Esophagus squamous epithelium (tissue), 5 donors: ENCODE data around the gene THOC6. TPM values are rescaled to one million over a fixed set of nuclear protein-coding genes. Genes with fewer than 3 reads are reported as not detected.

Experiments
- DNase-seq: peaks from one replicate; lab custom pipeline; 2025; lab: John Stamatoyannopoulos, UW
- H3K27ac ChIP-seq, 4 donors: fragments of 200-600 bp; sonication (generic); one replicate each; pipeline ENCODE4 v1.5.1; 2016 to 2019; ENCODE audit warnings: mild to moderate bottlenecking in 1 of 4
- H3K27me3 ChIP-seq, 4 donors: fragments of 200-600 bp; sonication (generic); 1 replicate in 3 of 4; 2 replicates in 1 of 4; pipeline versions ENCODE4 v1.5.1 to v1.6.0; 2017 to 2021; ENCODE audit warnings: antibody characterized with exemption in 1 of 4
- H3K36me3 ChIP-seq, 3 donors: fragments of 200-600 bp; sonication (generic); one replicate each; pipeline ENCODE4 v1.5.1; 2016 to 2019
- H3K4me1 ChIP-seq, 3 donors: fragments of 200-600 bp; sonication (generic); one replicate each; pipeline ENCODE4 v1.5.1; 2017 to 2019
- H3K4me3 ChIP-seq, 4 donors: fragments of 200-600 bp; sonication (generic); 1 replicate in 3 of 4; 2 replicates in 1 of 4; pipeline ENCODE4 v1.5.1; 2016 to 2019; ENCODE audit warnings: mild to moderate bottlenecking in 2 of 4, moderate library complexity in 1 of 4
- H3K9me3 ChIP-seq, 3 donors: fragments of 200-600 bp; sonication (generic); one replicate each; pipeline ENCODE4 v1.5.1; 2016 to 2019
- CTCF ChIP-seq, 6 experiments: fragments of 450-650 bp in 4 of 6; fragments of 200-600 bp in 2 of 6; sonication (generic) in 2 of 6; IDR thresholded peaks; one replicate each; pipeline ENCODE4 v1.5.1; 2016 to 2019; ENCODE audit warnings: antibody characterized with exemption in 6 of 6, mild to moderate bottlenecking in 4 of 6, moderate library complexity in 4 of 6
- POLR2A ChIP-seq, 4 donors: fragments of 450-650 bp; IDR thresholded peaks; one replicate each; pipeline ENCODE4 v1.6.1; 2017; ENCODE audit warnings: antibody characterized with exemption in 4 of 4, mild to moderate bottlenecking in 4 of 4, moderate library complexity in 3 of 4
- WGBS, 2 donors: methylation state at CpG; one replicate each; pipeline ENCODE4 v1.1.5; 2018; 5-methylcytosine and 5-hydroxymethylcytosine counted together
- intact Hi-C: fragments of 100-400 bp; cut with DNase I; formaldehyde crosslinking; loops from one replicate; pipeline ENCODE4 v1.15.0; 2022
- total RNA-seq, 4 donors: library from RNA; depleted of rRNA; stranded (reverse); fragments of >200 nt; gene quantifications; one replicate each; pipeline ENCODE4 v1.1.0, GENCODE V29; 2016
- donor health status: DM: yes; HTN: yes; CAD: no.

The THOC6 gene
- total RNA-seq, 4 donors from 2014 or later, result 17.4 to 27.9 (median 25.8) TPM

GRCh38 chr16:3057181-3058138, 33.6 kb downstream of the THOC6 start:
- peak overlapping the region in 2 of 4 donors; percentile 85 to 90 for H3K4me3 ChIP-seq

GRCh38 chr16:3058139-3059030, 34.5 kb downstream of the THOC6 start:
- Histone ChIP-seq H3K9me3 (no peaks in the 10 kb centered on the region), H3K36me3 (no peaks in the 10 kb centered on the region), H3K27me3 (peaks cover 0 to 9% (median 0%) of the 10 kb centered on the region in 4 donors), H3K4me1 (peaks cover 16 to 28% (median 16%) of the 10 kb centered on the region in 3 donors), H3K27ac (peak overlapping the region; percentile 78 to 84 (median 82)), H3K4me3 (peak overlapping the region; percentile 58 to 90 (median 82))
- no peak for DNase-seq
- intact Hi-C loops, result loop anchor here (5.0 kb wide), 1 partner anchor 69 kb away; no protein-coding TSS in a partner anchor
- WGBS, 2 donors, result 9 to 20% methylated on average over 2 to 13 of the region's 77 CpGs
- TF ChIP-seq POLR2A (IDR thresholded peaks at IDR 0.05) (no peak), CTCF (IDR thresholded peaks at IDR 0.05) (peak in 2 of 6 experiments; percentile 8 to 11)

More at GRCh38 chr16:3057181-3058138, 33.6 kb downstream of the THOC6 start:
- Histone ChIP-seq H3K9me3 (no peaks in the 10 kb centered on the region), H3K27ac (no peak overlapping the region), H3K27me3 (peaks cover 0 to 9% (median 0%) of the 10 kb centered on the region in 4 donors), H3K36me3 (no peaks in the 10 kb centered on the region), H3K4me1 (peaks cover 16 to 29% (median 16%) of the 10 kb centered on the region in 3 donors)
- 79 to 83% methylated on average over 12 to 19 of the region's 22 CpGs for WGBS, 2 donors
- TF ChIP-seq CTCF (IDR thresholded peaks at IDR 0.05) (no peak), POLR2A (IDR thresholded peaks at IDR 0.05) (no peak)
- intact Hi-C loops, result loop anchor here (5.0 kb wide), 1 partner anchor 70 kb away; no protein-coding TSS in a partner anchor
- no peak for DNase-seq

- intact Hi-C loops, result loop anchor here (5.0 kb wide), 1 partner anchor 68 kb away; no protein-coding TSS in a partner anchor
- 0% methylated on average over 1 to 3 of the region's 67 CpGs for WGBS, 2 donors
- Histone ChIP-seq H3K4me3 (peak overlapping the region; percentile 58 to 90 (median 82)), H3K36me3 (no peaks in the 10 kb centered on the region), H3K27ac (peak overlapping the region; percentile 78 to 84 (median 82)), H3K27me3 (peaks cover 0 to 9% (median 0%) of the 10 kb centered on the region in 4 donors), H3K4me1 (peaks cover 16 to 28% (median 16%) of the 10 kb centered on the region in 3 donors), H3K9me3 (no peaks in the 10 kb centered on the region)
- TF ChIP-seq CTCF (IDR thresholded peaks at IDR 0.05) (peak; percentile 87 to 100 (median 98)), POLR2A (IDR thresholded peaks at IDR 0.05) (peak in 1 of 4 donors; percentile 38)
- no peak for DNase-seq
Observed at GRCh38 chr16:3059041-3059722, 35.3 kb downstream of the THOC6 start.

- peak overlapping the region; percentile 78 to 84 (median 82) for H3K27ac ChIP-seq
- H3K4me1 ChIP-seq, result peaks cover 19 to 31% (median 19%) of the 10 kb centered on the region in 3 donors
- H3K9me3 ChIP-seq, result no peaks in the 10 kb centered on the region
- TF ChIP-seq POLR2A (IDR thresholded peaks at IDR 0.05) (no peak), CTCF (IDR thresholded peaks at IDR 0.05) (no peak)
- no peaks in the 10 kb centered on the region for H3K36me3 ChIP-seq
- intact Hi-C loops, result loop anchor here (5.0 kb wide), 1 partner anchor 68 kb away; no protein-coding TSS in a partner anchor
- 57 to 76% methylated on average over 5 to 8 of the region's 9 CpGs for WGBS, 2 donors
- DNase-seq, result no peak
- H3K4me3 ChIP-seq, result peak overlapping the region; percentile 58 to 90 (median 82)
- peaks cover 0 to 9% (median 0%) of the 10 kb centered on the region in 4 donors for H3K27me3 ChIP-seq
Observed at GRCh38 chr16:3059723-3060242, 35.9 kb downstream of the THOC6 start.
